ENCODE data around the gene SNRPF.

SNRPF gene

DNA sequence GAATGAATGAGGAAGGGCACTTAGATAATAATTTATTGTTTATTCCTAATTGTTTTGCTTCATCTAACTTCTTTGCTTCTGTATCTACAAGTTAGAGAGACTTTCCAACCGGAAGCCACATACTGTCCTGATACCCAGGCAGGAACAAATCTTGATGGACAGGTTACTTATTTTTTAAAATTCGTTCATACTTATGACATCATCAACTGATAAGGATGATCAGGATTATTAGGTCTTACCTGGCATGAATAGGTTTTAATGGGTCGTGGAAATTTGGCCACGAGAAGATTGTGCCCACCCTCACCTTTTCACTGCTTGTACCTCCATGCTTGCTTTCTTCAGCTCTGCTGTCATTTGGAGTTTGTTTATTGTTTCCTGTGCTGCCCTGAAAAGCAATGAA is 39.3 kb downstream of the SNRPF start:
- TF ChIP-seq, protein P1, sequence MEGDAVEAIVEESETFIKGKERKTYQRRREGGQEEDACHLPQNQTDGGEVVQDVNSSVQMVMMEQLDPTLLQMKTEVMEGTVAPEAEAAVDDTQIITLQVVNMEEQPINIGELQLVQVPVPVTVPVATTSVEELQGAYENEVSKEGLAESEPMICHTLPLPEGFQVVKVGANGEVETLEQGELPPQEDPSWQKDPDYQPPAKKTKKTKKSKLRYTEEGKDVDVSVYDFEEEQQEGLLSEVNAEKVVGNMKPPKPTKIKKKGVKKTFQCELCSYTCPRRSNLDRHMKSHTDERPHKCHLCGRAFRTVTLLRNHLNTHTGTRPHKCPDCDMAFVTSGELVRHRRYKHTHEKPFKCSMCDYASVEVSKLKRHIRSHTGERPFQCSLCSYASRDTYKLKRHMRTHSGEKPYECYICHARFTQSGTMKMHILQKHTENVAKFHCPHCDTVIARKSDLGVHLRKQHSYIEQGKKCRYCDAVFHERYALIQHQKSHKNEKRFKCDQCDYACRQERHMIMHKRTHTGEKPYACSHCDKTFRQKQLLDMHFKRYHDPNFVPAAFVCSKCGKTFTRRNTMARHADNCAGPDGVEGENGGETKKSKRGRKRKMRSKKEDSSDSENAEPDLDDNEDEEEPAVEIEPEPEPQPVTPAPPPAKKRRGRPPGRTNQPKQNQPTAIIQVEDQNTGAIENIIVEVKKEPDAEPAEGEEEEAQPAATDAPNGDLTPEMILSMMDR (IDR thresholded peaks at IDR 0.05; ENCODE audit: control insufficient read depth, extremely low read depth, insufficient read depth), result no peak
- H3K4me3 ChIP-seq (ENCODE audit: low read depth, low read length), result no peak overlapping the region
- no peak for DNase-seq (ENCODE audit: low read depth)

DNA sequence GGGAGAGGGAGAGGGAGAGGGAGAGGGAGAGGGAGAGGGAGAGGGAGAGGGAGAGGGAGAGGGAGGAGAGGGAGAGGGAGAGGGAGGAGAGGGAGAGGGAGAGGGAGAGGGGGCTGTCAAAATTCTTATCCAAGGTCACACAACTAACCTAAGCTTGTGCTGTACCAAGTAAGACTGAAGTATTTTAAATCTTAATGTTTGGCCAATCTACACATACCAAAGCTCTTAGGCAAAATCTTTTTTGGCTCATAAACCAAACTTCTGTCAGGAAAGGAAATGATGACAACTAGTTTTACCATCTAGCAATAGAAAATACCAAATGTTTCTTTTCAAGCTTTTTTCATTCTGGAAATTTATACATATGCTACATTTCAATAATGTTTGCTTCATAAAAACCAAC is 49.8 kb downstream of the SNRPF start:
- no peak for DNase-seq (ENCODE audit: low read depth)

DNA sequence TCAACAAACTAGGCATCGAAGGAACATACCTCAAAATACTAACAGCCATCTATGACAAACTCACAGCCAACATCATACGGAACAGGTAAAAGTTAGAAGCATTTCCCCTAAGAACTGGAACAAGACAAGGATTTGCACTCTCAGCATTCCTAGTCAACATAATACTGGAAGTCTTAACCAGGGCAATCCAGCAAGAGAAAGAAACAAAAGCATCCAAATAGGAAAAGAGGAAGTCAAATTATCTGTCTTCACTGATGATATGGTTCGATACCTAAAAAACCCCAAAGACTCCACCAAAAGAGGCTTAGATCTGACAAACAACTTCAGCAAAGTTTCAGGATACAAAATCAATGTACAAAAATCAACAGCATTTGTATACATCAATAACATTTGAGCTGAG is 51.1 kb downstream of the SNRPF start:
- DNase-seq (ENCODE audit: low read depth), result no peak
- no peak overlapping the region for H3K4me3 ChIP-seq (ENCODE audit: low read depth, low read length)
- TF ChIP-seq, protein P1 (IDR thresholded peaks at IDR 0.05; ENCODE audit: control insufficient read depth, extremely low read depth, insufficient read depth), result no peak

More for the DNA sequence above, 49.8 kb downstream of the SNRPF start:
- TF ChIP-seq, protein P1 (IDR thresholded peaks at IDR 0.05; ENCODE audit: control insufficient read depth, extremely low read depth, insufficient read depth), result no peak
- H3K4me3 ChIP-seq (ENCODE audit: low read depth, low read length), result no peak overlapping the region
